GM12873 (cell line): ENCODE results near the gene FRS3.

Source experiments
- CTCF ChIP-seq: IDR thresholded peaks from 2 replicates; pipeline ENCODE4 v1.5.1; 2012; ENCODE audit warnings: low read depth, mild to moderate bottlenecking, moderate library complexity, low read length, control low read depth; ENCODE audit not compliant: insufficient read depth; ENCODE audit errors: missing control alignments

FRS3 gene

GRCh38 chr6:41787219-41787917 is 7.7 kb upstream of the FRS3 start, which contains the start of gene TOMM6:
Gene TOMM6, plus strand, starts transcription at chr6:41787694. Its CDS starts 4 bp downstream, at chr6:41787698.
- TF ChIP-seq CTCF, result peak; percentile 85

- TF ChIP-seq CTCF, result peak; percentile 70
Observed at GRCh38 chr6:41786451-41787218, 6.9 kb upstream of the FRS3 start.

- no peak for TF ChIP-seq CTCF
Observed at GRCh38 chr6:41785689-41786450, 6.2 kb upstream of the FRS3 start.

GRCh38 chr6:41785254-41785653 is 5.6 kb upstream of the FRS3 start:
- no peak for TF ChIP-seq CTCF

GRCh38 chr6:41784581-41785171 is 5.0 kb upstream of the FRS3 start:
- TF ChIP-seq CTCF, result no peak

- no peak for TF ChIP-seq CTCF
Observed at GRCh38 chr6:41783106-41783780, 3.5 kb upstream of the FRS3 start.
